Calu3 (cell line): ENCODE results near the gene AGO3. TPM values are rescaled to one million over a fixed set of nuclear protein-coding genes. Genes with fewer than 3 reads are reported as not detected.

Experiments used
- BruUV-seq: library from RNA; stranded (reverse); fragments of 400-500 nt; replicated peaks from 2 replicates; lab custom pipeline; 2021; lab: Mats Ljungman, UMichigan
- CTCF ChIA-PET: fragments of 300-600 bp; sonication (Branson Sonifier 250); formaldehyde crosslinking; loops from one replicate; lab custom pipeline; 2022; ENCODE audit warnings: antibody characterized with exemption; lab: Charles Lee
- DNase-seq: peaks from one replicate; pipeline ENCODE4 v3.0.0; 2022
- H3K27ac Mint-ChIP-seq: one replicate; pipeline ENCODE4 v1.8.0; 2022; ENCODE audit warnings: mixed read lengths; ENCODE audit not compliant: unreplicated experiment
- H3K27me3 Mint-ChIP-seq: one replicate; pipeline ENCODE4 v1.8.0; 2022; ENCODE audit warnings: mixed read lengths; ENCODE audit not compliant: unreplicated experiment
- H3K36me3 Mint-ChIP-seq: one replicate; pipeline ENCODE4 v1.8.0; 2022; ENCODE audit warnings: mild to moderate bottlenecking, moderate library complexity, mixed read lengths; ENCODE audit not compliant: insufficient read depth, unreplicated experiment
- H3K4me1 Mint-ChIP-seq: one replicate; pipeline ENCODE4 v1.8.0; 2022; ENCODE audit warnings: mild to moderate bottlenecking, low read depth, mixed read lengths; ENCODE audit not compliant: unreplicated experiment
- H3K4me3 Mint-ChIP-seq: one replicate; pipeline ENCODE4 v1.8.0; 2022; ENCODE audit warnings: mild to moderate bottlenecking, low read depth, moderate library complexity, mixed read lengths; ENCODE audit not compliant: unreplicated experiment
- H3K9me3 Mint-ChIP-seq: one replicate; pipeline ENCODE4 v1.8.0; 2022; ENCODE audit warnings: low read depth, mixed read lengths; ENCODE audit not compliant: unreplicated experiment
- CTCF ChIP-seq: fragments of 200-600 bp; IDR thresholded peaks from one replicate; pipeline ENCODE4 v1.8.0; 2022; ENCODE audit warnings: antibody characterized with exemption; ENCODE audit not compliant: unreplicated experiment
- intact Hi-C: fragments of 100-400 bp; cut with micrococcal nuclease; formaldehyde crosslinking; loops from one replicate; pipeline ENCODE4 v1.10.0; 2022; ENCODE audit not compliant: unreplicated experiment
- total RNA-seq: library from RNA; stranded (reverse); gene quantifications from 2 replicates; pipeline ENCODE4 v1.2.3, GENCODE V29; 2022

AGO3 gene
- total RNA-seq, 1 experiment from 2014 or later = 28.5 TPM

GRCh38 chr1:36112823-36113222 is 181.9 kb downstream of the AGO3 start:
- CTCF ChIA-PET = no interaction called here
- Mint-ChIP-seq H3K4me1 (peaks cover 9% of the 10 kb centered on the region), H3K27me3 (peaks cover 55% of the 10 kb centered on the region), H3K36me3 (no peaks in the 10 kb centered on the region), H3K9me3 (no peaks in the 10 kb centered on the region), H3K4me3 (no peak overlapping the region), H3K27ac (no peak overlapping the region)
- no peak for DNase-seq
- BruUV-seq = no TSS peak
- intact Hi-C loops = no loop called here
- TF ChIP-seq CTCF = no peak

DNA sequence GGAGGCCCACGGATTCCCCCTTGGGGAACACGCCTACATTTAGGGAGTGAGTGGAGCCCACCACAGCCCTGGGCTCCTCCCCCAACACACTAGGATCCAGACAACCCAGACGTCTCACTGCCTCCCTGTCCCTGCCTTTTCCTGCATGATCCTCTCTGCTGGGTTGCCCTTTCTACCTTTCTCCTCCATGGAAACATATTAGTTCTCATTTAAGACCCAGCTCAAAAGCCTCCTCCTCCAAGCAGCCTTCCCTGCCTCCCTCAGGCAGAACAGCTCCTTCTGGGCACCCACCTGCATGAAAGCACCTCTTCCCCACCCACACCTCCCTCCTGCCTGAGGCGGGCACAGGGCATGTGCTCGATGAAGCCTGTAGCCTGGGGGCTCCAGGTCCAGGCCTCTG is 183.5 kb downstream of the AGO3 start:
- intact Hi-C loops = no loop called here
- H3K36me3 Mint-ChIP-seq = no peaks in the 10 kb centered on the region
- peaks cover 50% of the 10 kb centered on the region for H3K27me3 Mint-ChIP-seq
- no peak overlapping the region for H3K4me3 Mint-ChIP-seq
- H3K4me1 Mint-ChIP-seq = peaks cover 2% of the 10 kb centered on the region
- H3K27ac Mint-ChIP-seq = no peak overlapping the region
- no peaks in the 10 kb centered on the region for H3K9me3 Mint-ChIP-seq
- CTCF ChIA-PET = no interaction called here
- TF ChIP-seq CTCF = no peak
- BruUV-seq = no TSS peak
- DNase-seq = no peak

DNA sequence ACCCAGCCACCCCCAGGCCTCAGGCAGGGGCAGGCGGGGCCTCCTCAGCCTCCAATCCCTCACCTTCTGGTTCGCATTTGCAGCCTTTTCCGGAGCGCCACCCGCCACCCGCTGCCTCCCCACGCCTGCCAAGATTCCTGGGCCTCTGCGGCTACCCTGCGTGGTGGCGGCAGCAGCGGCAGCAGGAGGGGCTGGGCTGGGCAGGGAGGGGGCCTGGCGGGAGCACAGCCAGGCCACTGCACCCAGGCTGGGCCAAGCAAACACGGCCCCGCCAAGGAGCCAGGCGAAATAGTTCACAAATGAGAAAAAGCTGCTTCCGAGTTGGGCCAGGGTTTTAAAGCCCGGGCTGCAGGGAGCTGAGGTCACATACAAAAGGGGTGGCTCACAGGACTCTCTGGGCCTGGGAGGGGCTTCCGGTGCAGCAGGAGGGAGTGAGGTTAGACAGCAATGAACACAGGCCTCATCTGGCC is 184.3 kb downstream of the AGO3 start:
- Mint-ChIP-seq H3K4me3 (no peak overlapping the region), H3K27me3 (peaks cover 50% of the 10 kb centered on the region), H3K4me1 (no peaks in the 10 kb centered on the region), H3K9me3 (no peaks in the 10 kb centered on the region), H3K27ac (no peak overlapping the region), H3K36me3 (no peaks in the 10 kb centered on the region)
- TF ChIP-seq CTCF = no peak
- intact Hi-C loops = no loop called here
- CTCF ChIA-PET = interaction anchor here (0.7 kb wide), 1 partner anchor 65 kb away, joined by 5 read pairs; no protein-coding TSS in a partner anchor
- no TSS peak for BruUV-seq
- no peak for DNase-seq

DNA sequence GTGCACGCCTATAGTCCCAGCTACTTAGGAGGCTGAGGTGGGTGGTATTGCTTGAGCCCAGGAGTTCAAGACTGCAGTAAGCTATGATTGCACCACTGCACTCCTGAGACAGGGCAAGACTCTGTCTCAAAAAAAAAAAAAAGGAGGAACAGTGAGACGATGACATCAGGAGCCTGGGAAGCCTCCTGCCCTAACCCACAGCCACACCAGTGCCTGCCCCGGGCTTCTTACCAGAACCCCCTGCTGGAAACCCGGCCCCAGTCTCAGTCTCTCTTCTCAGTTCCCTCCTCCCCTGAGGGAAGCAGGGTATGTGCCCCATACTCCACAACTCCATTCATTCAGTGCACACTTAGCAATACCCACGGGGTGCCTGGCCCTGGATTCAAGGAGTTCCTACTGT is 185.0 kb downstream of the AGO3 start:
- BruUV-seq = no TSS peak
- no peaks in the 10 kb centered on the region for H3K4me1 Mint-ChIP-seq
- H3K9me3 Mint-ChIP-seq = no peaks in the 10 kb centered on the region
- intact Hi-C loops = no loop called here
- H3K36me3 Mint-ChIP-seq = no peaks in the 10 kb centered on the region
- peaks cover 46% of the 10 kb centered on the region for H3K27me3 Mint-ChIP-seq
- H3K4me3 Mint-ChIP-seq = no peak overlapping the region
- H3K27ac Mint-ChIP-seq = no peak overlapping the region
- no peak for TF ChIP-seq CTCF
- CTCF ChIA-PET = interaction anchor here (0.7 kb wide), 1 partner anchor 66 kb away, joined by 5 read pairs; no protein-coding TSS in a partner anchor
- DNase-seq = no peak
